Central memory CD8-positive, alpha-beta T cell (primary cell): ENCODE data around the gene SH3BP1.
A peak's percentile ranks its signal among the peaks of the same experiment; 100 is the strongest.

Experiments
- ATAC-seq: fragments of 150-1000 bp; cut with Tn5 transposase; replicated peaks from 2 replicates; pipeline ENCODE4 v1.10.0; 2022; ENCODE audit warnings: mild to moderate bottlenecking, moderate FRiP score, moderate number of reproducible peaks; ENCODE audit not compliant: poor library complexity, severe bottlenecking; ENCODE audit errors: extremely low read depth
- DNase-seq, 2 donors: peaks; one replicate each; pipeline ENCODE4 v3.0.0; 2021; ENCODE audit warnings: low spot score in 2 of 2
- H3K27ac Mint-ChIP-seq: one replicate; pipeline ENCODE4 v1.8.0; 2022; ENCODE audit warnings: low read depth, mild to moderate bottlenecking, moderate library complexity, mixed read lengths
- H3K27me3 Mint-ChIP-seq: one replicate; pipeline ENCODE4 v1.8.0; 2022; ENCODE audit warnings: mixed read lengths
- H3K36me3 Mint-ChIP-seq: one replicate; pipeline ENCODE4 v1.8.0; 2022; ENCODE audit warnings: mild to moderate bottlenecking, moderate library complexity, mixed read lengths; ENCODE audit not compliant: insufficient read depth
- H3K4me1 Mint-ChIP-seq: one replicate; pipeline ENCODE4 v1.8.0; 2022; ENCODE audit warnings: mixed read lengths
- H3K4me3 Mint-ChIP-seq: one replicate; pipeline ENCODE4 v1.8.0; 2022; ENCODE audit warnings: mild to moderate bottlenecking, moderate library complexity, mixed read lengths
- H3K9me3 Mint-ChIP-seq: one replicate; pipeline ENCODE4 v1.8.0; 2022; ENCODE audit warnings: mixed read lengths

Gene SH3BP1

DNA sequence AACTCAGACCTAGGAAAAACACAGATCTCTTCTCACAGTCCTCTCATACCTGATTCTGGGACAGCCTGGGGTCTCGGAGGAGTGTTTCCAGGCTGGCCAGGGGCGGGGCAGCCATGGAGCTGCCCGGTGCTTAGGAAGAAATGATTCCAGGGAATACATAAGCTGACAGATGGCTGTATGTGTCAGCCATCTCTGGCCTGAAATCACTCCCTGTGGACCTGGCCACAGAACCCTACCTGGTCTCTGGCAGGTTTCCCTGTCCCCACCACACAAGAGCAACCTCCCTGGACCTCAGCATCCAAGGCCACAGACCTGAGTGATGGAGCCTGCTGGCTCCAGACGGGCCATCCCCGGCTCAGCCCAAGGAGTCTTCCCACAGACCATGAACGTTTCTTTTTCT is 20.8 kb upstream of the SH3BP1 start:
- ATAC-seq (no peak), DNase-seq (no peak)
- peaks cover 25% of the 10 kb centered on the region for H3K36me3 Mint-ChIP-seq
- no peak overlapping the region for H3K4me3 Mint-ChIP-seq
- no peaks in the 10 kb centered on the region for H3K27me3 Mint-ChIP-seq
- H3K9me3 Mint-ChIP-seq = no peaks in the 10 kb centered on the region
- peaks cover 3% of the 10 kb centered on the region for H3K4me1 Mint-ChIP-seq
- no peak overlapping the region for H3K27ac Mint-ChIP-seq

DNA sequence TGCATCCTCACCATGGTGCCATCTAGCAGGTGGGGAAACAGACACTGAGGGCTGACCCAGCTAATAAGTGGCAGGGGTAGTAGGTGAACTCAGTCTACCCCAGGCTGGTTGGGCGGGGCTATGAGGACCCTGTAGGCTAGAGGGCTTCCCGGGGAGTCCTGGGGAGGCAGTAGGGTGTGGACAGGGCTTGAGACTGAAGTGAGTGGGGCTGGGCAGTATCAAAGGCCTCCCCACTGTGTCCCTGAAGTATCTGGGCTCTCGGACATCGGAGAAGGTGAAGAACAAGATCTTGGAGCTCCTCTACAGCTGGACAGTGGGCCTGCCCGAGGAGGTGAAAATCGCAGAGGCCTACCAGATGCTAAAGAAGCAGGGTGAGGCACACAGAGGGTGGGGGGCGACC is 19.5 kb upstream of the SH3BP1 start:
- H3K27me3 Mint-ChIP-seq = no peaks in the 10 kb centered on the region
- H3K27ac Mint-ChIP-seq = no peak overlapping the region

DNA sequence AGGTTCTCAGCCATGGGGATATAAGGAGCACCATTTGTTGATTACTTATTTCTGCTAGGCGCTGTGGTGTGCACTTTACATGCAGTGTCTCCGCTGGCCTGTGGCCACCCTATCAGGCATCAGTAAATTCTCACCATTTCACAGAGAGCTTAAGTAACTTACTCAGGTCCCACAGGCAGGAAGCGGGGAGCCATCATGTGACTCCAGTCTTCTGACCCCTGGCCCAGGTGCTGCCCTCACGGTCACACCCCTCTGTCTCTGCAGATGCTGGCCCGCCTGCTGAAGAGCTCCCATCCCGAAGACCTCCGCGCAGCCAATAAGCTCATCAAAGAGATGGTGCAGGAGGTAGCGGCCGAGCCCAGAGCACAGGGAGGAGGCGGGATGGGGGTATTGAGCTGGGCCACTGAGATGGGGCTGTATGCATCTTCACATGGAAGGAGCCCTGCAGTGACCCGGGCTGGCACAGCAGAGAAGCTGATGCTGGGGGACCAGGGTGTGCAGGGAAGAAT is 18.1 kb upstream of the SH3BP1 start:
- Mint-ChIP-seq H3K9me3 (no peaks in the 10 kb centered on the region), H3K36me3 (peaks cover 20% of the 10 kb centered on the region), H3K27ac (no peak overlapping the region), H3K4me3 (no peak overlapping the region), H3K4me1 (peaks cover 21% of the 10 kb centered on the region), H3K27me3 (no peaks in the 10 kb centered on the region)
- DNase-seq (no peak), ATAC-seq (no peak)

More for the DNA sequence above, 19.5 kb upstream of the SH3BP1 start:
- H3K4me1 Mint-ChIP-seq = peaks cover 15% of the 10 kb centered on the region
- DNase-seq (no peak), ATAC-seq (no peak)
- H3K36me3 Mint-ChIP-seq = peaks cover 22% of the 10 kb centered on the region
- H3K9me3 Mint-ChIP-seq = no peaks in the 10 kb centered on the region
- no peak overlapping the region for H3K4me3 Mint-ChIP-seq

DNA sequence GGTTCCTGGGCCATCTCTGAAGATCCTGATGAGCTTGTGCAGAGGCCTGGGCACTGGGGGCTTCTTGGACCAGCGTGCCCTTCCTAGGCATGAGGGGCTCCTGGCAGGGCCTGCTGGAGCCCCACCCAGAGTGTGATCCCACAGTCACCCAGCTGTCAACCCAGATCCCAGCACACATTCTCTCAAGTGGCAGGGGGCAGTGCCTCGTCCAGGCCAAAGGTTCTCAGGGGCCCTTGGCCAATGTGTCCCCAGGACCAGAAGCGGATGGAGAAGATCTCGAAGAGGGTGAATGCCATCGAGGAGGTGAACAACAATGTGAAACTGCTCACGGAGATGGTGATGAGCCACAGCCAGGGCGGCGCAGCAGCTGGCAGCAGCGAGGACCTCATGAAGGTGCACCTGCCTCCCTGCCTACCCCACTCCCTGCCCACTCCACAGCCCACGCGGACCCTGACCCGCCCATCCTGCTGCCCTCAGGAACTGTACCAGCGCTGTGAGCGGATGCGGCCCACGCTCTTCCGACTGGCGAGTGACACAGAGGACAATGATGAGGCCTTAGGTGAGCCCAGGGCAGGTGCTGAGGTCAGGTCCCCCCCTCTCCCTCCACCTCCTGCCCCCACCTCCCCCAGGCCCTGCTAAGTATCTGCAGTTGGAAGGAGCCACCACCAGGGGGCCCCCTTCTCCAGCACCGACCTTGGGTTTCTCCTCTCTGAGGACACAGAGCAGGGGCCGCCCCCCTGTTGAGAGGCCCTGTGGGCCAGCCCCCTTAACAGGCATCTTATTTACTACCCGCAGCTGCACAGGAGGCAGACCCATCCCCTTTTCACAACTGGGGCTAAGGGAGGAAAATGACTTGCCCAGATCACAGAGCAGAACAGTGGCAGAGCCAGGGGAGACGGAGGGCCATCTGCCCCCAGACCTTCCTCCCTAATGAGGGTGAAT is 16.1 kb upstream of the SH3BP1 start:
- Mint-ChIP-seq H3K36me3 (peaks cover 17% of the 10 kb centered on the region), H3K4me1 (peaks cover 38% of the 10 kb centered on the region), H3K27ac (peak overlapping the region; percentile 93), H3K9me3 (no peaks in the 10 kb centered on the region), H3K4me3 (peak overlapping the region; percentile 64), H3K27me3 (no peaks in the 10 kb centered on the region)
- peak; percentile 54 for ATAC-seq
- DNase-seq = peak; percentile 66 to 68

DNA sequence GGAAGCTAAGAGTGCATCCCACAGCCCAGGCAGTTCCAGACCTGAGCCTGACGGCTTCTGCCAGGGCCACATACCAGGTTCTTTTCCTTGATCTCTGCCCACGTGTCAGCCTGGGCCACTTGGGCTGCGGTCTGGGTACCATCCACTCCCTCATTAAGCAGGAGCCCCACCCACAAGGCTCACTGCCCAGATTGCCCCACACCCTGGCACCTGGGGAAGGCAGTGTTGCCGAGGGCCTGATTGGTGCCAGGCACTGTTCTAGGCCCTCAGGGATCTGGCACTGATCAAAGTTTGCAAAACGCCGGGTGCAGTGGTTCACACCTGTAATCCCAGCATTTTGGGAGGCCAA is 15.5 kb upstream of the SH3BP1 start:
- peaks cover 13% of the 10 kb centered on the region for H3K36me3 Mint-ChIP-seq
- H3K27ac Mint-ChIP-seq = peak overlapping the region; percentile 93
- no peaks in the 10 kb centered on the region for H3K9me3 Mint-ChIP-seq
- peaks cover 45% of the 10 kb centered on the region for H3K4me1 Mint-ChIP-seq
- ATAC-seq = no peak
- DNase-seq = no peak
- no peaks in the 10 kb centered on the region for H3K27me3 Mint-ChIP-seq
- H3K4me3 Mint-ChIP-seq = peak overlapping the region; percentile 64

DNA sequence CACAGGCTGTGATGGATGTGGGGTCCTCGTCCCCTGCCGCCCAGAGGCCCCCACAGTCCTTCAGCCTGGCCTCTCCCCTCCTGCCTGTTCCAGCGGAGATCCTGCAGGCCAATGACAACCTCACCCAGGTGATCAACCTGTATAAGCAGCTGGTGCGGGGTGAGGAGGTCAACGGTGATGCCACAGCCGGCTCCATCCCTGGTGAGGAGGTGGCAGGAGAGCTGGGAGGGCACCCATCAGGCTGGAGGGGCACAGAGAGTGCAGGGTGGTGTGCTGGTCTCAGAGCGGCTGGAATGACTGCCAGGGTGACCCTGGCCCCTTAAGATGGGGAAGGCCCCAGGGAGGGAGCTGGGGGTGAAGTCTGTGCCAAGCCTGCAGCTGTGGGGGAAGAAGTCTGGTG is 14.6 kb upstream of the SH3BP1 start:
- Mint-ChIP-seq H3K36me3 (peaks cover 10% of the 10 kb centered on the region), H3K27ac (peak overlapping the region; percentile 93), H3K9me3 (no peaks in the 10 kb centered on the region), H3K4me3 (peak overlapping the region; percentile 46), H3K27me3 (no peaks in the 10 kb centered on the region), H3K4me1 (peaks cover 48% of the 10 kb centered on the region)
- DNase-seq (no peak), ATAC-seq (no peak)

DNA sequence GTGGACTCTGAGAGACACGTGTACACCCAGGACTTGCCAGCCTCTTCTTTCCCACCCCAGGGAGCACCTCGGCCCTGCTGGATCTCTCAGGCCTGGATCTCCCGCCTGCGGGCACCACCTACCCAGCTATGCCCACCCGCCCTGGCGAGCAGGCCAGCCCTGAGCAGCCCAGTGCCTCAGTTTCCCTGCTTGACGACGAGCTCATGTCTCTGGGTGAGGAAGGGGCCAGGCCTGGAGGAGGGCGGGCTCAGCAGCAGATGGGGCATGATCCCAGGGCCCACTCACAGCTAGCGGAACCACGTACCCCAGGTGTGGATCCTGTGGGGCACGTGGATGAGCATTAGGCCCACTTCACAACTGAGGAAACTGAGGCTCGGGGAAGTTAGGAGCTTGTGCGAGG is 13.7 kb upstream of the SH3BP1 start:
- no peaks in the 10 kb centered on the region for H3K27me3 Mint-ChIP-seq
- no peaks in the 10 kb centered on the region for H3K9me3 Mint-ChIP-seq
- ATAC-seq (no peak), DNase-seq (no peak)
- H3K4me1 Mint-ChIP-seq = peaks cover 48% of the 10 kb centered on the region
- H3K27ac Mint-ChIP-seq = peak overlapping the region; percentile 77
- H3K36me3 Mint-ChIP-seq = peaks cover 9% of the 10 kb centered on the region
- H3K4me3 Mint-ChIP-seq = peak overlapping the region; percentile 70

DNA sequence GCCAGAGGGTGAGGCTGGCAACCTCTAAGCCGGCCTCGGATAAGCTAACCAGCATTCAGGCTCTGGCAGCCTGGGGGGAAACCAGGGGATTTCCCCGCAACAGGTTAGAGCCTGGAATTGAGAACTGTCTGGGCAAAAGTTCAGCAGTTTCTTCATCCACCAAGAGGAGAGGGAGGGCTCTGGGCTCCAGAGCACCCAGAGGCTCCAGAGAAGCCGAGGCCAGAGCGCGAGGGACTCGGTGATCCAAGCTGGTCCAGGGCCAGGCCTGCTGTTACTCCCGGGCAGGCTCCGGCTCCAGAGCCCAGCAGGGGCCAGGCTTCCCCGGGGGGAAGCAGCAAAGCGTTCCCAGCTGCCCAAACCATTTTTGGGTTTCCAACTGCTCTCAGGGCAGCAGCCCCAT is 13.3 kb upstream of the SH3BP1 start:
- H3K27me3 Mint-ChIP-seq = no peaks in the 10 kb centered on the region
- peaks cover 8% of the 10 kb centered on the region for H3K36me3 Mint-ChIP-seq
- ATAC-seq (no peak), DNase-seq (no peak)
- peak overlapping the region; percentile 57 for H3K27ac Mint-ChIP-seq
- H3K9me3 Mint-ChIP-seq = no peaks in the 10 kb centered on the region
- H3K4me1 Mint-ChIP-seq = peaks cover 48% of the 10 kb centered on the region
- peak overlapping the region; percentile 70 for H3K4me3 Mint-ChIP-seq

DNA sequence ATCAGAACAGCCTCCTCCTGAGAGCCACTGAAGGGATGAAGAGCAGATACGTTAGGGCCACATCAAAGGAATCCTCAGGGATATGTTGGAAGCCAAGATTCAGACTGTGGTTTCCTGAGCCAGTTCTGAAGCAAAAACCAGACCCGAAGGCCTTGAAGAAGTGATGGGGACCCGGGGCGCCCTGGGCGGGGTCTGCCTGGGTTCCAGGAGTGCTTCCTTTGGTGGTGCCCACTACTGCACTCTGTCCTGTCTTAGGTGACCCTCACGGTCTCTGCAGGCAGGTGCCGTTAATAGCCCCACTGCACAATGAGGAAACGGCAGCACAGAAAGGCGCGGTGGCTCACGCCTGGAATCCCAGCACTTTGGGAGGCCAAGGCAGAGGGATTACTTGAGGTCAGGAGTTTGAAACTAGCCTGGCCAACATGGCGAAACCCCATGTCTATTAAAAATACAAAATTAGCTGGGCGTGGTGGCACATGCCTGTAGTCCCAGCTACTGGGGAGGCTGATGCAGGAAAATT is 12.9 kb upstream of the SH3BP1 start:
- peak overlapping the region; percentile 70 for H3K4me3 Mint-ChIP-seq
- ATAC-seq (no peak), DNase-seq (no peak)
- peak overlapping the region; percentile 57 for H3K27ac Mint-ChIP-seq
- peaks cover 52% of the 10 kb centered on the region for H3K4me1 Mint-ChIP-seq
- H3K36me3 Mint-ChIP-seq = peaks cover 8% of the 10 kb centered on the region
- no peaks in the 10 kb centered on the region for H3K9me3 Mint-ChIP-seq
- H3K27me3 Mint-ChIP-seq = no peaks in the 10 kb centered on the region

DNA sequence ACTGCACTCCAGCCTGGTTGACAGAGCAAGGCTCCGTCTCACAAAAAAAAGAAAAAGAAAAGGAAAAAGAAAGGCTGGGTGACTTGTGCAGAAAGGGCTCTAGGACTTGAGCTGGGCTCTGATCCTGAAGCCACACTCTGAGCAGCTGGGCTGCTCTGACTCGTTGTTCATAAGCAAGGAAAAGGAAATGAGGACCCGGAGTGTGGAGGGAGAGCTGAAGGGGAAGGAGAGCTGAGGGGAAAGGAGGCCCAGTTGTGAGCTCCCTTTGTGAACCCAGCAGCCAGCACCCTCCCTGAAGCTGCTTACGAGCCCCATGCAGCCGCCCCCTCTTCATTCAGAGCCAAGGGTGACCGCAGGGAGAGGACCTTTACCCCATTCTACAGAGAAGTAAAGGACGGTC is 12.3 kb upstream of the SH3BP1 start:
- Mint-ChIP-seq H3K9me3 (no peaks in the 10 kb centered on the region), H3K4me3 (peak overlapping the region; percentile 70), H3K27me3 (no peaks in the 10 kb centered on the region), H3K4me1 (peaks cover 57% of the 10 kb centered on the region), H3K27ac (peak overlapping the region; percentile 57), H3K36me3 (peaks cover 8% of the 10 kb centered on the region)
- ATAC-seq = peak; percentile 5
- DNase-seq = no peak

DNA sequence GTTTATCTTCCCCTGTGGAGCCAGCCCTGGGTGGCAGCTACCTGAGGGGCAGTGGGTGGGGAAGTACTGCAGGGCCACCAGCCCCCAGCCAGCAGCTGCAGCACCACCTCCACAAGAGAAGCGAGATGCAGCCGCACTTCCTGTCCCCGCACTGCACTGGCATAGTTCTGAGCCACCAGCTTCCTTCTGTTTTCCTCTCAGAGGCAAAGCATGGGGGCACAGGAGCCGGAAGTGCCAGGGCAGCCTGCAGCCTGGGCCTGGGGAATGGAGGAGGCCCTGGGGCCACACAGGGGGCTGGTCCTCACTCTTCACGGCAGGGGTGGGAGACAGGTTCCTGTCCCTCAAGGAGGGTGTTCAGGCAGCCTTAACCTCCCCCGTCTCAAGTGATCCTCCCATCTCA is 11.9 kb upstream of the SH3BP1 start:
- H3K9me3 Mint-ChIP-seq = no peaks in the 10 kb centered on the region
- H3K4me1 Mint-ChIP-seq = peaks cover 60% of the 10 kb centered on the region
- ATAC-seq (peak; percentile 74), DNase-seq (peak in 1 of 2 donors; percentile 48)
- H3K27ac Mint-ChIP-seq = peak overlapping the region; percentile 57
- H3K4me3 Mint-ChIP-seq = peak overlapping the region; percentile 70
- no peaks in the 10 kb centered on the region for H3K27me3 Mint-ChIP-seq
- H3K36me3 Mint-ChIP-seq = peaks cover 8% of the 10 kb centered on the region

DNA sequence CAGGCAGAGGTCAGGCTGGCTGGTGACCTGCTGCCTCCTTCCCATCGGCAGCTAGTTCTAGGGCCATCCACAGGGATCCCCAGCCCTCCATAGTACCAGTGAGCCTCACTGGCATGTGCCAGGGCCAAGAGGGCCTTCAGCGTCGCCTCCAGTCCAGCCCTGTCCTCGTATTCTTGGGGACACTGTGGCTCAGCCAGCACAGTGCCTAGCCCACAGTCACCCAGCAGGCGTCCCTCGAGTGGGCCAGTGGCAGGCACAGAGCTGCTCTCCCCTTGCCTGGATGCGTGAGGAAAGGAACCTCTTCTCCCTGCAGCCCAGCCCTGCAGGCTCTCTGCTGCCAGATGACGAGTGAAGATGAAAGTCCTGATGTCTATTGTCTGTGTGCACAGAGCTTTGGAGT is 10.6 kb upstream of the SH3BP1 start:
- ATAC-seq = no peak

DNA sequence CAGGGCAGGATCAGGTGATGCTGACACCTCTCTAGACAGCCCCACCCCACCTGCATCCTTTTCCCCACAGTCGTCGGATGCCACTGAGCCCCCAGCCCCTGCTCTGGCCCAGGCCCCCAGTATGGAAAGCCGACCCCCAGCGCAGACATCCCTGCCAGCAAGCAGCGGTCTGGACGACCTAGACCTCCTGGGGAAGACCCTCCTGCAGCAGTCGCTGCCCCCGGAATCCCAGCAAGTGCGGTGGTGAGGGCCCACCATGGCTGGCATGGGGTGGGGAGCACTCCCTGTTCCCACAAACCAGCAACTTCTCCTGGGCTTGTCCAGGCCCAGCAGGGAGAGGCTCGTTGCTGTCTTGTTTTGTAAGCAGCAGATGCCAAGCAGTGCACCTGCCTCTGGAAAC is 9.5 kb upstream of the SH3BP1 start:
- Mint-ChIP-seq H3K4me1 (peaks cover 70% of the 10 kb centered on the region), H3K36me3 (peaks cover 15% of the 10 kb centered on the region), H3K27ac (no peak overlapping the region), H3K9me3 (no peaks in the 10 kb centered on the region), H3K4me3 (no peak overlapping the region), H3K27me3 (no peaks in the 10 kb centered on the region)
- DNase-seq = no peak
- ATAC-seq = no peak

More for the DNA sequence above, 10.6 kb upstream of the SH3BP1 start:
- Mint-ChIP-seq H3K4me1 (peaks cover 69% of the 10 kb centered on the region), H3K36me3 (peaks cover 11% of the 10 kb centered on the region), H3K27ac (peak overlapping the region; percentile 55), H3K27me3 (no peaks in the 10 kb centered on the region), H3K4me3 (peak overlapping the region; percentile 32), H3K9me3 (no peaks in the 10 kb centered on the region)
- no peak for DNase-seq
